ENCODE results near the gene EGFR.

DNA sequence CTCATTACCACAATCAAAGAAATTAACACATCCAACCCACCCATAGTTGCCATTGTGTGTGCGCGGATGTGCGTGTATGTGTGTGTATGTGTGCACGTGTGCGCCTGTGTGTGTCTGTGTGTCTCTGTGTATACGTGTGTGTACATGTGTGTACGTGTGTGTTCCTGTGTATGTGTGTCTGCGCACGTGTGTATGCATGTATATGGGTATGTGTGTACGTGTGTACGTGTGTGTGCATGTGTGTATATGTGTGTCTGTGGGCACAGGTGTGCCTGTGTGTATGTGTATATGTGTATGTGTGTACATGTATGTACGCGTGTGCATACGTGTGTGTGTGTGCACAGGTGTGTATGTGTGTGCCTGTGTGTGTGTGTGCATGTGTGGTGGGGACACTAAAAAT, 48.9 kb downstream of the EGFR start:
- TF ChIP-seq CTCF (IDR thresholded peaks at IDR 0.05; ENCODE audit: low read length) (no peak), EZH2 (IDR thresholded peaks at IDR 0.05; ENCODE audit: borderline replicate concordance, low read length) (no peak)

Measured in OCI-LY1 (cell line).